Measurements from ENCODE around the gene KCNAB1. TPM values are rescaled to one million over a fixed set of nuclear protein-coding genes. Genes with fewer than 3 reads are reported as not detected.

The KCNAB1 gene
- total and polyA plus RNA-seq, 10 of the 15 experiments (the other 5 are each of a cell fraction or from before 2014, with no cell fraction given) = 0.11 to 0.69 (median 0.43) TPM; not detected in 6

DNA sequence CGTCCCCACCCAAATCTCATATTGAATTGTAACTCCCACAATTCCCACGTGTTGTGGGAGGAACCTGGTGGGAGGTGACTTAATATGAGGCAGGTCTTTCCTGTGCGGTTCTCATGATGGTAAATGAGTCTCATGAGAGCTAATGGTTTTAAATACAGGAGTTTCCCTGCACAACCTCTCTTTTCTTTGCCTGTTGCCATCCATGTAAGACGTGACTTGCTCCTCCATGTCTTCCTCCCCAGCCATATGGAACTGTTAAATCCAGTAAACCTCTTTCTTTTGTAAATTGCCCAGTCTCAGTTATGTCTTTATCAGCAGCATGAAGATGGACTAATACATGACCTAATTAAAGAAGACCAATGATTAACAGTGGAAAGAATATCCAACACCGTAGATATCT, 377.9 kb downstream of the KCNAB1 start:
- no peak for TF ChIP-seq JUND (IDR thresholded peaks at IDR 0.05; ENCODE audit: low read depth, low read length)
- TF ChIP-seq ASH2L (IDR thresholded peaks at IDR 0.05; ENCODE audit: borderline replicate concordance, low read depth) = no peak
- TF ChIP-seq ZSCAN29 (IDR thresholded peaks at IDR 0.05) = no peak
- TF ChIP-seq RAD21 (IDR thresholded peaks at IDR 0.05; ENCODE audit: insufficient read depth, low read depth, low read length) = no peak
- no TSS peak for BruUV-seq (replicated peaks)
- Histone ChIP-seq H3K27me3 (replicated peaks in 1 of 2; ENCODE audit: control insufficient read depth in 2 of 2, insufficient read depth in 2 of 2, low read length in 1 of 2) (no peaks in the 10 kb centered on the region), H3K4me2 (ENCODE audit: control insufficient read depth, insufficient read depth) (no peak overlapping the region), H2AFZ (ENCODE audit: control insufficient read depth, low read depth, low read length) (no peak overlapping the region), H3K4me1 (ENCODE audit: control insufficient read depth, insufficient read depth, low read length) (peaks cover 3% of the 10 kb centered on the region; the same call in 1 of the 2 replicates), H3K9me3 (replicated peaks; ENCODE audit: control insufficient read depth, insufficient read depth, low read length) (peaks cover 6% of the 10 kb centered on the region), H4K20me1 (ENCODE audit: control insufficient read depth, insufficient read depth) (no peaks in the 10 kb centered on the region), H3K9ac (ENCODE audit: control insufficient read depth, insufficient read depth, low read length) (no peak overlapping the region), H3K79me2 (ENCODE audit: control insufficient read depth, insufficient read depth, low read length) (no peaks in the 10 kb centered on the region), H3K36me3 (ENCODE audit: control insufficient read depth in 2 of 2, insufficient read depth in 2 of 2, low read length in 1 of 2) (no peaks in the 10 kb centered on the region), H3K4me3 (no peak overlapping the region), H3K27ac (ENCODE audit: control insufficient read depth, insufficient read depth) (no peak overlapping the region)
- WGBS (ENCODE audit: insufficient coverage, insufficient replicate concordance, low lambda C conversion rate, missing lambda C conversion rate) = 21% methylated on average over 5 of the region's 5 CpGs
- ATAC-seq = no peak
- RAD21 ChIA-PET (ENCODE audit: unreplicated experiment) = no interaction called here
- no peak for FAIRE-seq
- intact Hi-C loops (cut with micrococcal nuclease; ENCODE audit: unreplicated experiment) (no loop called here), in situ Hi-C loops (cut with MboI) (no loop called here)
- SMC1A ChIA-PET (ENCODE audit: uncharacterized antibody, unreplicated experiment) = interaction anchor here (1.8 kb wide), 1 partner anchor 12 kb away, joined by 4 read pairs; no protein-coding TSS in a partner anchor
- POLR2A ChIA-PET = no interaction called here
- CTCF ChIA-PET = interaction anchor here (0.7 to 1.5 kb wide), 2 partner anchors 48 to 633 kb away, joined by 3 to 4 read pairs; no protein-coding TSS in a partner anchor
- no peak for DNase-seq (ENCODE audit: low read depth, low spot score)

DNA sequence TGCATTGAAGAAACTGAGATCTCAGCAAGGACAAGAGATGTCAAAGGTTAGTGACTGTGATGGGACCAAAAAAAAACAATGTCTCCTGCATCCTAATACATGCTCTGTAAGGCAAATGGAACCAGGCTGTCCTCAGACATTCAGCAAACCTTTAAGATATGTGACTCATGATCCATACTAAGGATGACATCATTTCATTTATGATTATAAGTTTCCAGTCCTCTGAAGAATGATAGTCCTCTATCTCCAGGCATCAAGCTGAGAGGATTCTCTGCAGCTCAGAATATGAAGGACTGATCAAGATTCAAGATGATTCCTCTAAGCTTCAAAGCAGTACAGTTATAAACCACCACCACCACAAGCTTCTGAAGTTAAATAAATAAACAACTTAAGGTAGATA, 386.9 kb downstream of the KCNAB1 start:
- Histone ChIP-seq H3K36me3 (ENCODE audit: control insufficient read depth in 2 of 2, insufficient read depth in 2 of 2, low read length in 1 of 2) (no peaks in the 10 kb centered on the region), H3K9me3 (replicated peaks; ENCODE audit: control insufficient read depth, insufficient read depth, low read length) (no peaks in the 10 kb centered on the region), H4K20me1 (ENCODE audit: control insufficient read depth, insufficient read depth) (no peaks in the 10 kb centered on the region), H3K9ac (ENCODE audit: control insufficient read depth, insufficient read depth, low read length) (no peak overlapping the region), H3K79me2 (ENCODE audit: control insufficient read depth, insufficient read depth, low read length) (no peaks in the 10 kb centered on the region), H3K4me1 (ENCODE audit: control insufficient read depth, insufficient read depth, low read length) (no peaks in the 10 kb centered on the region), H2AFZ (ENCODE audit: control insufficient read depth, low read depth, low read length) (no peak overlapping the region), H3K4me2 (ENCODE audit: control insufficient read depth, insufficient read depth) (no peak overlapping the region), H3K27ac (ENCODE audit: control insufficient read depth, insufficient read depth) (no peak overlapping the region), H3K27me3 (replicated peaks in 1 of 2; ENCODE audit: control insufficient read depth in 2 of 2, insufficient read depth in 2 of 2, low read length in 1 of 2) (no peaks in the 10 kb centered on the region), H3K4me3 (no peak overlapping the region)
- CTCF ChIA-PET = interaction anchor here (0.8 to 9.2 kb wide), 14 partner anchors 10 to 355 kb away, joined by 3 to 122 read pairs (median 6); no protein-coding TSS in a partner anchor
- ATAC-seq (no peak), FAIRE-seq (no peak), DNase-seq (ENCODE audit: low read depth, low spot score) (no peak)
- POLR2A ChIA-PET = interaction anchor here (1.6 kb wide), 1 partner anchor 21 kb away, joined by 3 read pairs; no protein-coding TSS in a partner anchor
- RAD21 ChIA-PET (ENCODE audit: unreplicated experiment) = interaction anchor here (0.7 to 3.2 kb wide), 9 partner anchors 16 to 358 kb away, joined by 3 to 20 read pairs (median 3); no protein-coding TSS in a partner anchor
- SMC1A ChIA-PET (ENCODE audit: uncharacterized antibody, unreplicated experiment) = interaction anchor here (0.7 to 6.5 kb wide), 17 partner anchors 10 to 630 kb away, joined by 3 to 72 read pairs (median 6); no protein-coding TSS in a partner anchor
- intact Hi-C loops (cut with micrococcal nuclease; ENCODE audit: unreplicated experiment) = loop anchor here (5.0 kb wide), 1 partner anchor 165 kb away; no protein-coding TSS in a partner anchor
- in situ Hi-C loops (cut with MboI) = loop anchor here (10.0 kb wide), 1 partner anchor 342 kb away; no protein-coding TSS in a partner anchor
- no TSS peak for BruUV-seq (replicated peaks)
- TF ChIP-seq NR2C1 (IDR thresholded peaks at IDR 0.05) (no peak), RFX5 (IDR thresholded peaks at IDR 0.05; ENCODE audit: low read depth, low read length) (no peak), DPF2 (IDR thresholded peaks at IDR 0.05) (no peak), KAT2A (conservative IDR thresholded peaks at IDR 0.05; ENCODE audit: control insufficient read depth, low read depth, low read length) (no peak)
- TF ChIP-seq, protein P1, sequence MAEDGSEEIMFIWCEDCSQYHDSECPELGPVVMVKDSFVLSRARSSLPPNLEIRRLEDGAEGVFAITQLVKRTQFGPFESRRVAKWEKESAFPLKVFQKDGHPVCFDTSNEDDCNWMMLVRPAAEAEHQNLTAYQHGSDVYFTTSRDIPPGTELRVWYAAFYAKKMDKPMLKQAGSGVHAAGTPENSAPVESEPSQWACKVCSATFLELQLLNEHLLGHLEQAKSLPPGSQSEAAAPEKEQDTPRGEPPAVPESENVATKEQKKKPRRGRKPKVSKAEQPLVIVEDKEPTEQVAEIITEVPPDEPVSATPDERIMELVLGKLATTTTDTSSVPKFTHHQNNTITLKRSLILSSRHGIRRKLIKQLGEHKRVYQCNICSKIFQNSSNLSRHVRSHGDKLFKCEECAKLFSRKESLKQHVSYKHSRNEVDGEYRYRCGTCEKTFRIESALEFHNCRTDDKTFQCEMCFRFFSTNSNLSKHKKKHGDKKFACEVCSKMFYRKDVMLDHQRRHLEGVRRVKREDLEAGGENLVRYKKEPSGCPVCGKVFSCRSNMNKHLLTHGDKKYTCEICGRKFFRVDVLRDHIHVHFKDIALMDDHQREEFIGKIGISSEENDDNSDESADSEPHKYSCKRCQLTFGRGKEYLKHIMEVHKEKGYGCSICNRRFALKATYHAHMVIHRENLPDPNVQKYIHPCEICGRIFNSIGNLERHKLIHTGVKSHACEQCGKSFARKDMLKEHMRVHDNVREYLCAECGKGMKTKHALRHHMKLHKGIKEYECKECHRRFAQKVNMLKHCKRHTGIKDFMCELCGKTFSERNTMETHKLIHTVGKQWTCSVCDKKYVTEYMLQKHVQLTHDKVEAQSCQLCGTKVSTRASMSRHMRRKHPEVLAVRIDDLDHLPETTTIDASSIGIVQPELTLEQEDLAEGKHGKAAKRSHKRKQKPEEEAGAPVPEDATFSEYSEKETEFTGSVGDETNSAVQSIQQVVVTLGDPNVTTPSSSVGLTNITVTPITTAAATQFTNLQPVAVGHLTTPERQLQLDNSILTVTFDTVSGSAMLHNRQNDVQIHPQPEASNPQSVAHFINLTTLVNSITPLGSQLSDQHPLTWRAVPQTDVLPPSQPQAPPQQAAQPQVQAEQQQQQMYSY (CRISPR knock-in tag; IDR thresholded peaks at IDR 0.05) = no peak
- TF ChIP-seq, protein P2, sequence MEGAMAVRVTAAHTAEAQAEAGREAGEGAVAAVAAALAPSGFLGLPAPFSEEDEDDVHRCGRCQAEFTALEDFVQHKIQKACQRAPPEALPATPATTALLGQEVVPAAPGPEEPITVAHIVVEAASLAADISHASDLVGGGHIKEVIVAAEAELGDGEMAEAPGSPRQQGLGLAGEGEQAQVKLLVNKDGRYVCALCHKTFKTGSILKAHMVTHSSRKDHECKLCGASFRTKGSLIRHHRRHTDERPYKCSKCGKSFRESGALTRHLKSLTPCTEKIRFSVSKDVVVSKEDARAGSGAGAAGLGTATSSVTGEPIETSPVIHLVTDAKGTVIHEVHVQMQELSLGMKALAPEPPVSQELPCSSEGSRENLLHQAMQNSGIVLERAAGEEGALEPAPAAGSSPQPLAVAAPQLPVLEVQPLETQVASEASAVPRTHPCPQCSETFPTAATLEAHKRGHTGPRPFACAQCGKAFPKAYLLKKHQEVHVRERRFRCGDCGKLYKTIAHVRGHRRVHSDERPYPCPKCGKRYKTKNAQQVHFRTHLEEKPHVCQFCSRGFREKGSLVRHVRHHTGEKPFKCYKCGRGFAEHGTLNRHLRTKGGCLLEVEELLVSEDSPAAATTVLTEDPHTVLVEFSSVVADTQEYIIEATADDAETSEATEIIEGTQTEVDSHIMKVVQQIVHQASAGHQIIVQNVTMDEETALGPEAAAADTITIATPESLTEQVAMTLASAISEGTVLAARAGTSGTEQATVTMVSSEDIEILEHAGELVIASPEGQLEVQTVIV (IDR thresholded peaks at IDR 0.05; ENCODE audit: borderline replicate concordance, partially characterized antibody) = no peak
